Effector memory CD4-positive, alpha-beta T cell (primary cell): ENCODE results near the gene MAVS.
"Not testable (repeated sequence)": the region's sequence is repeated elsewhere in the genome, so short reads cannot be mapped to it uniquely, and the experiment has no call there.

ENCODE experiments used
- DNase-seq, 3 donors: peaks; one replicate each; pipeline ENCODE4 v3.0.0-alpha.2; 2020
- H3K27ac ChIP-seq: 2 replicates; pipeline ENCODE4 v1.7.0; 2013; ENCODE audit warnings: mild to moderate bottlenecking, low read length, moderate library complexity; ENCODE audit not compliant: insufficient read depth, poor library complexity, severe bottlenecking
- H3K27me3 ChIP-seq: replicated peaks from 2 replicates; pipeline ENCODE4 v1.7.0; 2013; ENCODE audit warnings: mild to moderate bottlenecking, low read length; ENCODE audit not compliant: insufficient read depth, control insufficient read depth, poor library complexity, severe bottlenecking
- H3K36me3 ChIP-seq: 2 replicates; pipeline ENCODE4 v1.7.0; 2013; ENCODE audit warnings: mild to moderate bottlenecking, low read length, moderate library complexity; ENCODE audit not compliant: control insufficient read depth, insufficient read depth
- H3K4me1 ChIP-seq: 2 replicates; pipeline ENCODE4 v1.7.0; 2013; ENCODE audit warnings: low read length, mild to moderate bottlenecking; ENCODE audit not compliant: control insufficient read depth, insufficient read depth, poor library complexity, severe bottlenecking
- H3K4me3 ChIP-seq: 2 replicates; pipeline ENCODE4 v1.7.0; 2013; ENCODE audit warnings: low read length, low read depth, mild to moderate bottlenecking; ENCODE audit not compliant: insufficient read depth, poor library complexity, severe bottlenecking
- H3K9me3 ChIP-seq: 2 replicates; pipeline ENCODE4 v1.7.0; 2013; ENCODE audit warnings: mild to moderate bottlenecking, low read length, moderate library complexity; ENCODE audit not compliant: control insufficient read depth

Gene MAVS

DNA sequence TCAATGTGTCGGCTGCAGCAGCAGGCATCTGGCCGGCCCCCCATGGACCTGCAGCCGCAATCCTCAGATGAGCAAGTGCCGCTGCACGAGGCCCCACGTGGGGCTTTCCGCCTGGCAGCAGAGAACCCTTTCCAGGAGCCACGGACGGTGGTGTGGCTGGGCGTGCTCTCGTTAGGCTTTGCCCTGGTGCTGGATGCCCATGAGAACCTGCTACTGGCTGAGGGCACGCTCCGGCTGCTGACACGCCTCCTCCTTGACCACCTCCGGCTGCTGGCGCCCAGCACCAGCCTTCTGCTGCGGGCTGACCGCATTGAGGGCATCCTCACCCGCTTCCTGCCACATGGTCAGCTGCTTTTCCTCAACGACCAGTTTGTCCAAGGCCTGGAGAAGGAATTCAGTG is 22.8 kb upstream of the MAVS start:
- H3K4me3 ChIP-seq: no peak overlapping the region
- H3K27ac ChIP-seq: no peak overlapping the region
- DNase-seq: no peak
- no peaks in the 10 kb centered on the region for H3K27me3 ChIP-seq
- no peaks in the 10 kb centered on the region for H3K9me3 ChIP-seq
- H3K36me3 ChIP-seq: peaks cover 25% of the 10 kb centered on the region
- H3K4me1 ChIP-seq: peaks cover 9% of the 10 kb centered on the region

DNA sequence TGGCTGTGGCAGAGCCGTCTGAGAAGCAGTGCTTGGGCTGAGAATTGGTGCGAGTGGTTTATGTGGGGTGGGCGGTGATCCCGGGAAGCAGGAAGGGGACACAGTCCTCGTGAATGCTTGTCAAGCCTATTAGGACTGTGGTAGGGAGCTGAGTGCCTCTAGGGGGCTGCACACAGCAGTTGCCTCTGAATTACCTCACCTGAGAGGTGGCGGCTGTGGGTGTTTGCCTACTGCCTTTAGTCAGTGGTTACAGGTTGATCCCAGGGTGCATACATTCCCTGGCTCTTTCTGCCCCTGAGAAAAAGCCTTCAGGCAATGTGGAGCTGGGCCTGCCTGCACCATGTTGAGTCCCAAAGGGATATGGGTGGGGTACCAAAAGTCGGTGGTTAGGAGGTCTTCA is 21.1 kb upstream of the MAVS start:
- Histone ChIP-seq H3K27me3 (no peaks in the 10 kb centered on the region), H3K4me3 (no peak overlapping the region), H3K36me3 (peaks cover 25% of the 10 kb centered on the region), H3K9me3 (no peaks in the 10 kb centered on the region), H3K4me1 (no peaks in the 10 kb centered on the region), H3K27ac (no peak overlapping the region)
- no peak for DNase-seq

DNA sequence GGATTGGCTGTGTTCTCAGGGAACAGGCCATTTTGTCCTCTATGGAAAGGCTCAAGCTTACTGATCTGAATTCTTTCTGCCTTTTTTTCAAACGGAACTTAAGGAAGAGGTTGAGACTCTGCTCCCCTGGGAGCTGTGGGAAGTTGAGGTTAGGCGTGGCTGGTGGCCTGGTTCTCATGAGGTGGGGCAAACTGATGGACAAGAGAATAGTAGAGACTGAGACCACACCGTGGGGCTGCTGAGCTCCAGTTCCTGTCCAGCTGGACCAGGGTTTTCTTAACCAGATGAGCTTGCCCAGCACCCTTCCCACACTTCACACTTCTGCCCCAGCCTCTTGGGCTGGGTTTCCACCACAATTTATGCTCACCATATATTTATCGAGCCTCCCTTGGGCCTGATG is 20.2 kb upstream of the MAVS start:
- H3K9me3 ChIP-seq: no peaks in the 10 kb centered on the region
- H3K27me3 ChIP-seq: no peaks in the 10 kb centered on the region
- H3K4me1 ChIP-seq: no peaks in the 10 kb centered on the region
- peaks cover 25% of the 10 kb centered on the region for H3K36me3 ChIP-seq
- H3K4me3 ChIP-seq: no peak overlapping the region
- no peak for DNase-seq
- no peak overlapping the region for H3K27ac ChIP-seq

DNA sequence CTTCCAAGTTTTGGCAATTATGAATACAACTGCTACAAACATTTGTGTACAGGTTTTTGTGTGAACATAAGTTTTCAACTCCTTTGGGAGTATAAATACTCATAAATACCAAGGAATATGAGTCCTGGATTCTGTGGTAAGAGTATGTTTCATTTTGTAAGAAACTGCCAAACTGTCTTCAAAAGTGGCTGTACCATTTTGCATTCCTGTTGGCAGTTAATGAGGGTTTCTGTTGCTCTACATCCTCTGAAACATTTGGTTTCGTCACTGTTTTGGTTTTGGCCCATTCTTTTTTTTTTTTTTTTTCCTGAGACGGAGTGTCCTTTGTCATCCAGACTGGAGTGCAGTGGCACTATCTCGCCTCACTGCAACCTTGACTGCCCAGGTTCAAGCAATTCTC is 17.8 kb upstream of the MAVS start:
- H3K4me1 ChIP-seq: no peaks in the 10 kb centered on the region
- H3K4me3 ChIP-seq: no peak overlapping the region
- DNase-seq: no peak
- H3K27ac ChIP-seq: no peak overlapping the region
- H3K27me3 ChIP-seq: no peaks in the 10 kb centered on the region
- H3K36me3 ChIP-seq: peaks cover 13% of the 10 kb centered on the region
- no peaks in the 10 kb centered on the region for H3K9me3 ChIP-seq

DNA sequence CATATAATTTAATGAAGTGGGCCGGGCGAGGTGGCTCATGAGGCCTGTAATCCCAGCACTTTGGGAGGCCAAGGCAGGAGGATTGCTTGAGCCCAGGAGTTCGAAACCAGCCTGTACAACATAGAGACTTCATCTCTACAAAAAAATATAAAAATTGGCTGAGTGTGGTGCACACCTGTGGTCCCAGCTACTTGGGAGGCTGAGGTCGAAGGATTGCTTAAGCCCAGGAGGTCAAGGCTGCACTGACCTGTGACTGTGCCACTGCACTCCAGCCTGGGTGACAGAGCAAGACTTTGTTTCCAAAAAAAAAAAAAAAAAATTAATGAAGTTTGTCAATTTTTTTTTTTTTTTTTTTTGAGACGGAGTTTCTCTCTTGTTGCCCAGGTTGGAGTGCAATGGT is 16.7 kb upstream of the MAVS start:
- not testable (repeated sequence) for H3K27me3 ChIP-seq, H3K4me3 ChIP-seq, DNase-seq, H3K4me1 ChIP-seq, H3K9me3 ChIP-seq, H3K27ac ChIP-seq, H3K36me3 ChIP-seq

DNA sequence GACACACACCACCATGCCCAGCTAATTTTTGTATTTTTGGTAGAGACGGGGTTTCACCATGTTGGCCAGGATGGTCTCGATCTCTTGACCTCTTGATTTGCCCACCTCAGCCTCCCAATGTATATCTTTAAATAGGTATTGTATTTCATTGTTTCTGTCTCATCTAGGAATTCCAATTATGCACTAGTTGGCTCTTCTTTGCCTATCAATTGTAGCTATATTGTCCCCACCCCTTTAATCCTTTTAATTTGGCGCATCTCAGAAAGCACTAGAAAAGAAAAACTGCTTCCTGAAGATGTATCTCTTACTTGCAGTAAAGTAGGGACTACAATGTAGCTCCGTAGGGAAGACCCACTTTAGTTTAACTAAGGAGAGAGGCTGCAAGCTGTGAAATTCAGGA is 10.5 kb upstream of the MAVS start:
- DNase-seq: no peak
- Histone ChIP-seq H3K4me3 (no peak overlapping the region), H3K27me3 (no peaks in the 10 kb centered on the region), H3K4me1 (no peaks in the 10 kb centered on the region), H3K36me3 (no peaks in the 10 kb centered on the region), H3K9me3 (no peaks in the 10 kb centered on the region), H3K27ac (no peak overlapping the region)

DNA sequence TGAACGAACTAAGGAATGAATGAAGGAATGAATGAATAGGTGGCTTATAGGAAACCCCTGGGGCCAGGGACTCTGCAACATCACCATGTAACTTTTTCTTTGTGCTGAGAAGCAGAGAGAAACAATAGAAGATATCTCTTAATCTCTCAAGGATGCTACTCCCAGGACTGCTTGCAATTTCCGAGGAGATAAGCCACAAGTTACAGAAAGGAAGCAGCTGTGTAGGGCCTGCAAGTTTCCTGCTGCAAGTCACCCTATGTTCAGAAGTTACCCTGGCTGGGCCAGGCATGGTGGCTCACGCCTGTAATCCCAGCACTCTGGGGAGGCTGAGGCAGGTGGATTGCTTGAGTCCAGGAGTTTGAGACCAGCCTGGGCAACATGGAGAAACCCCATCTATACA is 7.3 kb upstream of the MAVS start:
- Histone ChIP-seq H3K9me3 (no peaks in the 10 kb centered on the region), H3K36me3 (no peaks in the 10 kb centered on the region), H3K27me3 (no peaks in the 10 kb centered on the region), H3K4me1 (no peaks in the 10 kb centered on the region), H3K27ac (no peak overlapping the region), H3K4me3 (no peak overlapping the region)
- no peak for DNase-seq

DNA sequence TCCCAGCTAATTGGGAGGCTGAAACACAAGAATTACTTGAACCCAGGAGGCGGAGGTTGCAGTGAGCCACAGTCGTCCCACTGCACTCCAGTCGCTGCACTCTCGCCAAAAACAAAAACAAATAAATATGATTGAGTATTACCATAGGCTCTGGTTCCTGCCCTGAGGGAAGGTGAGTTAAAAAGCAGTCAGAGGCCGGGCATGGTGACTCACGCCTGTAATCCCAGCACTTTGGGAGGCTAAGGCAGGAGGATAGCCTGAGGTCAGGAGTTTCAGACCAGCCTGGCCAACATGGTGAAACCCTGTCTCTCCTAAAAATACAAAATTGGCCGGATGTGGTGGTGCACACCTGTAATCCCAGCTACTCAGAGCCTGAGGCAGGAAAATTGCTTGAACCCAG is 6.4 kb upstream of the MAVS start:
- H3K36me3 ChIP-seq, H3K27ac ChIP-seq, H3K9me3 ChIP-seq, H3K4me1 ChIP-seq, H3K27me3 ChIP-seq, H3K4me3 ChIP-seq, DNase-seq: not testable (repeated sequence)

DNA sequence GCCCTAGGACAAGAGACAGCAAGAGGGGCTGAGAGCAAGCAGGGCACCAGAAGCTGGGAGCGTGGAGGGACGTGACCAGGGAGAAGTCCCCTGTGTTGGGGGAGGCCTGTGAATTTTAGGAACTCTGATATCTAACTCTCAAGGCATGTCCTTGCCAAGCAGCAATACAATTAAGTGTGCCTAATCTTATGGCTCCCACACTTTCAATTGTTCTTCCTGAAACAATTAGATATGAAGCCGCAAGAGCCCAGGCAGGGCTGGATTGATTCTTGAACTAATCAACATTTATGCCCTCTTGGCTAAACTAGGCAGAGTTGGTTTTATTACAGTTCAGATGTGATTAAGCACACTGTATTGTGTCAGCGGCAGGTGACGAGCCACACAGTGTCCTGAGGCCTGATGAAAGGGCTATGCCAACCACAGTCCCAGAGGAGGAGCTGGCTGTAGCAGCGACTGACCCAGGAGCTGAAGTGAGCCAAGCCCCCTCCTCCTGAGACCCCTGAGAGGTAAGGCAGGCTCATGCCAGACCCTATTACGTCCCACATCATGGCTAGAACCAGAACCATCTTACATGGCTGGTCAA is 4.2 kb upstream of the MAVS start:
- H3K36me3 ChIP-seq: no peaks in the 10 kb centered on the region
- H3K9me3 ChIP-seq: no peaks in the 10 kb centered on the region
- no peak overlapping the region for H3K27ac ChIP-seq
- no peak overlapping the region for H3K4me3 ChIP-seq
- H3K4me1 ChIP-seq: peaks cover 3% of the 10 kb centered on the region
- no peaks in the 10 kb centered on the region for H3K27me3 ChIP-seq
- DNase-seq: no peak

DNA sequence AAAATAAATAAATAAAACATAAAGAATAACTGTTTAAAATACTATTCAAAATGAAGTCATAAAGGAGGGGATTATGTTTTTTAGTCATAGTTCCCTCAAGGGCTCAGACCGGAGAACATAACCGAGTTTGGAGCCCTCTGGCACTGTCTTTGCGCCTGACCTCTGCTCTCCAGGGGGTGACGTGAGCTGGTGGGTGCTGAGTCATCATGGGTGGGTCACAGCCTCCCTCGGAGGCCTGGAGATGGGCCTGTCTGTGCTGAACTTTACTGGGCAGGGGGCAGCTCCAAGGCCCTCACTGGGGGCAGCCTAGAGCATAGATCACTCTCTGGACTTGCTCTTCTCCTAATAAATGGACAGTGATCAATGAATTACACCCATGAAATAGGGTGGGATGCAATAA is 3.1 kb upstream of the MAVS start:
- no peak for DNase-seq
- Histone ChIP-seq H3K4me1 (peaks cover 7% of the 10 kb centered on the region), H3K27me3 (no peaks in the 10 kb centered on the region), H3K4me3 (no peak overlapping the region), H3K36me3 (no peaks in the 10 kb centered on the region), H3K27ac (no peak overlapping the region), H3K9me3 (no peaks in the 10 kb centered on the region)
